Uterus (tissue), 2 donors: ENCODE data around the gene AGPAT4.
A peak's percentile ranks its signal among the peaks of the same experiment; 100 is the strongest.

Source experiments
- CTCF ChIP-seq, 4 experiments: fragments of 200-600 bp in 2 of 4; fragments of 450-650 bp in 2 of 4; sonication (generic) in 2 of 4; IDR thresholded peaks; one replicate each; pipeline ENCODE4 v1.5.1; 2016 to 2019; ENCODE audit warnings: antibody characterized with exemption in 4 of 4, mild to moderate bottlenecking in 2 of 4, moderate library complexity in 1 of 4
- POLR2A ChIP-seq, 2 donors: fragments of 450-650 bp; IDR thresholded peaks; one replicate each; pipeline ENCODE4 v1.6.1; 2016; ENCODE audit warnings: antibody characterized with exemption in 2 of 2, mild to moderate bottlenecking in 1 of 2, moderate library complexity in 1 of 2

- no peak for TF ChIP-seq CTCF (IDR thresholded peaks at IDR 0.05)
- peak; percentile 41 to 84 for TF ChIP-seq POLR2A (IDR thresholded peaks at IDR 0.05)
Observed at GRCh38 chr6:161273752-161274487, at the start of gene AGPAT4.
